Measurements from ENCODE around the gene CAMLG. TPM values are rescaled to one million over a fixed set of nuclear protein-coding genes. Genes with fewer than 3 reads are reported as not detected.

CAMLG gene
- total and polyA plus RNA-seq, 9 of the 15 experiments (the other 6 are each of a cell fraction or from before 2014, with no cell fraction given), result 11.3 to 22.0 (median 16.3) TPM

DNA sequence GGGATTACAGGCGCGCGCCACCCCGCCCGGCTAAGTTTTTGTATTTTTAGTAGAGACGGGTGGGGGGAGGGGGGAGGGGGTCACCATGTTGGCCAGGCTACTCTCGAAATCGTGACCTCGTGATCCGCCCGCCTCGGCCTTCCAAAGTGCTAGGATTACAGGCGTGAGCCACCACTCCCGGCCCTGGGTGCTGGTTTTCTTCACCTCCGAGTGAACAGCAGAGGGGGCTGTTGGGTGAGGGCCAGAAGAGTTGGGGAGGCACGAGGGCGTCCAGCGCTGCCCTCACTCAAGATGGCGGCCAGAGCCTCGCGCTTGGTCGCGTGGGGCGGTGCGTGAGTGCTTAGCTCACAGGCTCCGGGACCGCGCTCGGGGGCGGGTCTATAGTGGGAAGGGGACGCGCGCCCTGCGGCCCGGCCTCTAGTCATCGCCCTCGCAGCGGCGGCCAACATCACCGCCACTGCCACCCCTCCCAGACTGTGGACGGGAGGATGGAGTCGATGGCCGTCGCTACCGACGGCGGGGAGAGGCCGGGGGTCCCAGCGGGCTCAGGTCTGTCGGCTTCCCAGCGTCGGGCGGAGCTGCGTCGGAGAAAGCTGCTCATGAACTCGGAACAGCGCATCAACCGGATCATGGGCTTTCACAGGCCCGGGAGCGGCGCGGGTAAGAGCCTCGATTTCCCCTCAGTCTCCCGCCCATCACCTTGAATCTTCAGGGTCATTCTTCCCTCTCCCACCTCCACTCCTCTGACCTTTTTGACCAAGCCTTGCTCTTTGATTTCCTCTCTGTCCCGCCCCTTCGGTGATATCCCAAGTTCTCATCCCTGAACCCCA lies at the start of gene CAMLG (continued):
- TF ChIP-seq, protein P1, sequence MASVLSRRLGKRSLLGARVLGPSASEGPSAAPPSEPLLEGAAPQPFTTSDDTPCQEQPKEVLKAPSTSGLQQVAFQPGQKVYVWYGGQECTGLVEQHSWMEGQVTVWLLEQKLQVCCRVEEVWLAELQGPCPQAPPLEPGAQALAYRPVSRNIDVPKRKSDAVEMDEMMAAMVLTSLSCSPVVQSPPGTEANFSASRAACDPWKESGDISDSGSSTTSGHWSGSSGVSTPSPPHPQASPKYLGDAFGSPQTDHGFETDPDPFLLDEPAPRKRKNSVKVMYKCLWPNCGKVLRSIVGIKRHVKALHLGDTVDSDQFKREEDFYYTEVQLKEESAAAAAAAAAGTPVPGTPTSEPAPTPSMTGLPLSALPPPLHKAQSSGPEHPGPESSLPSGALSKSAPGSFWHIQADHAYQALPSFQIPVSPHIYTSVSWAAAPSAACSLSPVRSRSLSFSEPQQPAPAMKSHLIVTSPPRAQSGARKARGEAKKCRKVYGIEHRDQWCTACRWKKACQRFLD (CRISPR knock-in tag; IDR thresholded peaks at IDR 0.05), result peak; percentile 83
- peak; percentile 65; the same call in 1 of the 2 replicates for TF ChIP-seq ZNF175 (CRISPR knock-in tag; IDR thresholded peaks at IDR 0.05; ENCODE audit: low read depth)
- TF ChIP-seq CXXC5 (CRISPR knock-in tag; IDR thresholded peaks at IDR 0.05), result peak; percentile 99
- TF ChIP-seq CHCHD3 (CRISPR knock-in tag; IDR thresholded peaks at IDR 0.05), result no peak
- TF ChIP-seq, protein P2, sequence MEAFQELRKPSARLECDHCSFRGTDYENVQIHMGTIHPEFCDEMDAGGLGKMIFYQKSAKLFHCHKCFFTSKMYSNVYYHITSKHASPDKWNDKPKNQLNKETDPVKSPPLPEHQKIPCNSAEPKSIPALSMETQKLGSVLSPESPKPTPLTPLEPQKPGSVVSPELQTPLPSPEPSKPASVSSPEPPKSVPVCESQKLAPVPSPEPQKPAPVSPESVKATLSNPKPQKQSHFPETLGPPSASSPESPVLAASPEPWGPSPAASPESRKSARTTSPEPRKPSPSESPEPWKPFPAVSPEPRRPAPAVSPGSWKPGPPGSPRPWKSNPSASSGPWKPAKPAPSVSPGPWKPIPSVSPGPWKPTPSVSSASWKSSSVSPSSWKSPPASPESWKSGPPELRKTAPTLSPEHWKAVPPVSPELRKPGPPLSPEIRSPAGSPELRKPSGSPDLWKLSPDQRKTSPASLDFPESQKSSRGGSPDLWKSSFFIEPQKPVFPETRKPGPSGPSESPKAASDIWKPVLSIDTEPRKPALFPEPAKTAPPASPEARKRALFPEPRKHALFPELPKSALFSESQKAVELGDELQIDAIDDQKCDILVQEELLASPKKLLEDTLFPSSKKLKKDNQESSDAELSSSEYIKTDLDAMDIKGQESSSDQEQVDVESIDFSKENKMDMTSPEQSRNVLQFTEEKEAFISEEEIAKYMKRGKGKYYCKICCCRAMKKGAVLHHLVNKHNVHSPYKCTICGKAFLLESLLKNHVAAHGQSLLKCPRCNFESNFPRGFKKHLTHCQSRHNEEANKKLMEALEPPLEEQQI (IDR thresholded peaks at IDR 0.05), result 0 out of 2 replicates have a peak, but pooled peaks have one; percentile 54
- TF ChIP-seq, protein P3, sequence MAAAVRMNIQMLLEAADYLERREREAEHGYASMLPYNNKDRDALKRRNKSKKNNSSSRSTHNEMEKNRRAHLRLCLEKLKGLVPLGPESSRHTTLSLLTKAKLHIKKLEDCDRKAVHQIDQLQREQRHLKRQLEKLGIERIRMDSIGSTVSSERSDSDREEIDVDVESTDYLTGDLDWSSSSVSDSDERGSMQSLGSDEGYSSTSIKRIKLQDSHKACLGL (CRISPR knock-in tag; IDR thresholded peaks at IDR 0.05; ENCODE audit: borderline replicate concordance, poor library complexity, severe bottlenecking), result no peak
- TF ChIP-seq LARP7 (IDR thresholded peaks at IDR 0.05), result peak; percentile 75; the same call in 1 of the 2 replicates
- TF ChIP-seq JUND (IDR thresholded peaks at IDR 0.05; ENCODE audit: borderline replicate concordance, low read depth, low read length), result peak; percentile 66
- TF ChIP-seq JUND (tag; IDR thresholded peaks at IDR 0.05; ENCODE audit: borderline replicate concordance, low read depth, low read length), result peak; percentile 66; the same call in 1 of the 3 replicates
- TF ChIP-seq ZNF695 (CRISPR knock-in tag; IDR thresholded peaks at IDR 0.05), result no peak
- TF ChIP-seq HDAC1 (IDR thresholded peaks at IDR 0.05), result 0 out of 4 replicates have a peak, but pooled peaks of 1 of the 2 experiments have one; percentile 7
- TF ChIP-seq SMARCA4 (IDR thresholded peaks at IDR 0.05), result no peak
- no peak for TF ChIP-seq ZNF584 (CRISPR knock-in tag; IDR thresholded peaks at IDR 0.05; ENCODE audit: low read depth)
- TF ChIP-seq SMC3 (conservative IDR thresholded peaks at IDR 0.05; ENCODE audit: insufficient read depth, low read depth, low read length), result peak; percentile 59; the same call in 1 of the 2 replicates
- TF ChIP-seq SAFB2 (IDR thresholded peaks at IDR 0.05; ENCODE audit: borderline replicate concordance, low read depth, low read length, severe bottlenecking), result no peak
- TF ChIP-seq PKNOX1 (IDR thresholded peaks at IDR 0.05), result no peak
- no peak for TF ChIP-seq CEBPZ (IDR thresholded peaks at IDR 0.05; ENCODE audit: borderline replicate concordance, low read depth, low read length)
- peak; percentile 60; the same call in 1 of the 2 replicates for TF ChIP-seq PML (IDR thresholded peaks at IDR 0.05; ENCODE audit: low read length)

All from K562 (cell line).